ENCODE measurements around the gene CACNA2D2.
A peak's percentile ranks its signal among the peaks of the same experiment; 100 is the strongest.

The CACNA2D2 gene

DNA sequence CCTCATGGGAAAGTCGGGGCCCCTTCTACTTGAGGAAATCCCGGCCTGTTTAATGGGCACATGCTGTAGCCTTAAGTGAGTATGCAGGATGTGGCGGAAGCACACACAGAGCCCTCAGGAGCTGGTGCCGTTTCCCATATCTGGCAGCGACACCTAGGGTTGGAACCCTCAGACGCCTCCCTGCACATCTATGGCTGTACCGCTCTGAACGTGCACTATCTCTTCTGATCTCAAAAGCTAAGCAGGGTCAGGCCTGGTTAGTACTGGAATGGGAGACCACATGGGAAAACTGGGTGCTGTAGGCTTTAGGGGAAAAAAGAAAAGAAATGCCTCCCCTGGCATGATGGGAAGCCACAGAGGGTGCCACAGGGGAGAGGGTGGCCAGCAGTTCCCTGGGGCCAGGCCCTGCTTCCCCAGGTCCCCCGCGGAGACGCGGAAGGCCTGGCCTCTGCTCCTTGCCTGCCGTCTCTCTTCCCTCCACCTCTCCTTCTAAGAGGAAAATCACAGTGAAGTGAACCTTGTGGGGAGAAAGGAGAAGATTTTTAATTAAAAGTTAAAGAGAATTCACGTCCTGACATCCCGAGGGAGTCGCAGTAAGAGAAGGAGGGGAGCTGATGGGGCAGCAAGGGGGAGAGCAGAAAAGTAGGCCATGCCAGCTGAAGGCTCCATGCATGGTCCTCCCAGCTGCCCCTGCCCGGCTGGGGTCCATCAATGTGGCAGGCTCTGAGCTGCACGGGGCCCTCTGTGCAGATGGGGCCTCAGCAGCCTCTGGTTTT is 83.7 kb downstream of the CACNA2D2 start:
- no peak for DNase-seq

DNA sequence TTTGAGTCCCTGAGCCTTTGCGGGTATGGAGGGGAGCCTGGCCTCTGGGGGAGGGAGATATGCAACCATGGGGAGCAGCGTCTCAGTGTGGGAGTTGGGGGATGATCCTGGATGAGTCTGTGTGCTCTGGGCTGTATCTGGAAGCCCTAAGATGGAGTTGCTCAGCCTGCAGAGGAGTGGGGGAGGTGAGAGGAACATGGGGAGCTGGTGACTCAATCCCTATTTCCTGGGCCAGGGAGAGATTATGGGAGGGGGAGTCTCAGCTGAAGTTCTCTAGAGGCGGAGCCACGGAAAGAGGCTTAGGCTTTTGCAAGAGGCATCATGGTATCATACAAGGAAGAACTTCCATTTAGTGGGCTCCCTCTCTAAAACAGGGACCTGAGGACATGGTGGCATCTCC is 84.6 kb downstream of the CACNA2D2 start:
- DNase-seq, result peak; percentile 45

DNA sequence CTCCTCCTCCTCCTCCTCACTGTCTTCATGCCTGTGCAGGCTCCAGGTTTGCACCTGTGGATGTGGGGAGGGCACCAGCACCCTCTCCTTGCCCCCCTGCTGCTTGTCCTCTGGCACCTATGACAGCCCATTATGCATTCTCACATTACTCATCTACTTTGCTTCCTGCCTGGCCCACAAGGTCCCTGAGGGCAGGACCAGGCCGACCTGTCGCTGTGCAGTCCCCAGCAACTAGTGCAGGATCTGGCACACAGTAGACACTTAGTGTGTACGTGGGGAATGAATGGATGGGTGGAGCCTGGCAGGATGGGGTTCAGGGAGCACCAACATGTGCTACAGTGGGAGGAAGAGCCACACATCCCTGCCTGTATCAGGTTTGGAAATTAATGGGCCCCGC is 85.8 kb downstream of the CACNA2D2 start:
- no peak for DNase-seq

DNA sequence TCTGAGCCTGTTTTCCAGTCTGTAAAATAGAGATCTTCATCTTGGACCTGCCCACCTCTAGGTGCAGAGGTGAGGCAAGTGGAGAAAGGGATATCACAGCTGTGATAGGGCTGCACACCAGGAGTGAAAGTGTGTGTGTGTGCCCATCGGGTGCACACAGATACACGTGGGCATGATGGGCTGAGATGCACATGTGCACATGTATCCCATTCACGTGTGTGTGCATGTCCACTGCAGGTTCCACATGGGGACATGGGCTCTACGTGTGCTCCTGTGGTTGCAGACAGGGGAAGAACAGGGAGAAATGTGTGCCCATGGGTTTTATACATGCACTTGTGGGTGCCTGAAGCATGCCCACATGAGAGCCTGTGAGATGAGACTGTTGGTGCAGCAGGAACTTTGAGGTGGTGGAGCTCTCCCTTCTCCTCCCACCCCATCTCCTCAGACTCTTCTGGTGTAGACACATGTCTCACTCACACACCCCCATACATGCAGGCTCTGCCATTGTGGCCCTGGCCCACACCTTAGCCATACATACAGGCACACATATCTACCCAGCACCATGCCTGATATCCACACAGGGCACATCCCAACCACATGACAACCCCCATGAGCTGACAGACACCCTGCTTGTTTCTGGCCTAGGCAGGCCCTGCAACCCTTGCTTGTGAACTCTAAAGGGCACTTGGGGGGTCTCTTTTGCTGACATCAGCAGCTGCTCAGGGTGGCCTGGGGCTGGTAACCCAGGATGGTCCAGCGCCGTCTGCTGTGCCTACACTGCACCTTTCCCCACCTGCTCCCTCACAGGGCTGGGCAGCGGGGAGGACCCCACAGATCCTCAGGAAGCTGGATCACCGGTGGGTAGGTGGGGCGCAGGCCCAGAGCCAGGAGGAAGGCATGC is 86.4 kb downstream of the CACNA2D2 start:
- DNase-seq, result no peak

DNA sequence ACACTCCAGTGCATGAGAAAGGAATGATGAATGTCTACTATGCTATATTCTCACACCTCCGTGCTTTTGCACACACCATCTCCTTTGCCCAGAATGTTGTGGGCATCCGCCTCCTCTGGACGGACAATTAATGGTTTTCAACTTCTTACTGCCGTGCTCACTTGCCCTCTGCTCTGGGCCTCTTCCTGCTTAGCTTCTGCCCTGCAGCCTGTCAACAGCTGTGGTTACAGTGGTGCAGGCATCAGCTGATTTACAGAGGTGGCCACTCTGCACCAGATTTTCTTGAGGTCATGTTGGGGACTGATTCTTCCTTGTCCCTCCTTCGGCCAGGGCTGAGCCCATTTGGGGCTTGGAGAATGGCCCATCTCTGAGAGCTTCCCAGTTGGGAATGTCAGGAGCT is 87.6 kb downstream of the CACNA2D2 start:
- no peak for DNase-seq

DNA sequence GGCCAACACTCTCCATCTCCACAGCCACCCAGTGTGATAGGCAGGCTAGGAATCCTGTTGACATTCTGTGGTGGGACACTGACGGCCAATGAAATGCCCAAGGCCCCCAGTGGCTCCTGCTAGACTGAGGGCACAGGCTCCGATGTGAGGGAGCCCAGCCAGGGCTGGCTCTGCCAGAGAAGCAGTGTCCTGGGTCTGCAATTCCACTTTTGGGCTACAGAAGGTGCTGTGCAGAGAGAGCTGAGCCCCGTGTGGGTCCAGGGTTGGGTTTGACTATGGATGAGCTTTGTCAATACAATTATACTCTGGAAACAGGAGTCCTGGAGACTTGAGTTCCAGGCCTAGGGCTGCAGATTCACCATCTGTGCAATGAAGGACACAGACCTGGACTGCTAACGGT is 88.4 kb downstream of the CACNA2D2 start:
- DNase-seq, result no peak

DNA sequence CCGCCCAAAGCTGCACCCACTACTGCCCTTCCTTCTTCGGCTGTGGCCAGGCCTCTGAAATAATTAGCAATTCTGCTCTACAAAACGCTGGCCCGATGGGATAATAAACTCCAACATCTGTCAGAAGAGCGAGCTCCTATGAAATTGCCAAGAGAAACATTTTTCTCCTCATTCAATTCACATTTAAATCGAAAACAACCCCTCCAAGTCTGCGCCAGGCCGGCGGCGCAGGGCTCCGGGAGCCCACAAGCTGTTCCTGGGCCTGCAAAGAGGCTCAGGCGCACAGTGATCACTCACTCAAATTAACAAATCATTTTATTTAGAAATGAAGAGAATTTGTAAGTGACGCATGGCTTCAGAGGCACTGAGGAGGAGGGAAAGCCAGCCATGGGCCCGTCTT is 88.8 kb downstream of the CACNA2D2 start:
- no peak for DNase-seq

DNA sequence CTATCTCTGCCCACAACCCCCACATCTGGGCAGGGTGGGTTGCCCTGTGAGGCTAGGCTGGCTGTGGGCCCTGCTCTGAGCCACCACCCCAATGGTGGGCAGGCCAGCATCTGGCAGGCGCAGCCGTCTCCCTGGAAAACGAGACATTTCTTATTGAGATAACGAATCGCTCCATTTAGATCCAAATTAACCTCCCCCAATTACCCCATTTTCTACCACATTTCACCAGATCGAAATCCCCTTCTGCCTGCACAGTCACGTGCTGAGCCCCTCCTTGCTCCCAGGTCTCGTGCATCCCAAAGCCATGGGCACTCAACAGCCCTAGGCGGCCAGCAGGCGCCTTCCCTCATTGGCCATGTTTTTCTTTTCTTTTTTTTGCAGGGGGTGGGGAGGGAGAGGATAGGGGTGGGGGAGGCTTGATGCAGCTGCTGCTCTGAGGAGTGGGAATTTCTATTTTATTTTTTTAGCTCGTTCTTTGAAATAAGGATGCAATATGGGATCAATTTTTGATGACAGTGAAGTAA is 91.1 kb downstream of the CACNA2D2 start:
- DNase-seq, result no peak

DNA sequence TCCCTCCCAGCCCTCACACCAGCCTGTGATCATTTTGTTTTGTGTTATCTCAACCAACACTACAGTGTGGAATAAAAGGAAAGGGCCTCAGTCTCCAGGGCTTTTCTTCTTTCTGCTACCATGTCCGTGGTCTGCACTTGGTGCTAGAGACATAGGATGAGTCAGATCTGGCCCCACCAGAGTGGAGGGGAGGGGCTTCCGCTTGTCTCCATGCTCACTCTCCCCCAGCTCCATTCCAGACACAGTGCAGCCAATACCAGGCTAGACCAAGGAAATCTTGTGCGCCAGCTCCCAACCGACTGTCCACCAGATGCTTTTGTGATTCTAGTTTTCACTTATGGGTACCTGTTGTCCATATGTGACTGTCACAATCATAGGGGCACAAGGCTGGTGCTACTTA is 92.2 kb downstream of the CACNA2D2 start:
- no peak for DNase-seq

DNA sequence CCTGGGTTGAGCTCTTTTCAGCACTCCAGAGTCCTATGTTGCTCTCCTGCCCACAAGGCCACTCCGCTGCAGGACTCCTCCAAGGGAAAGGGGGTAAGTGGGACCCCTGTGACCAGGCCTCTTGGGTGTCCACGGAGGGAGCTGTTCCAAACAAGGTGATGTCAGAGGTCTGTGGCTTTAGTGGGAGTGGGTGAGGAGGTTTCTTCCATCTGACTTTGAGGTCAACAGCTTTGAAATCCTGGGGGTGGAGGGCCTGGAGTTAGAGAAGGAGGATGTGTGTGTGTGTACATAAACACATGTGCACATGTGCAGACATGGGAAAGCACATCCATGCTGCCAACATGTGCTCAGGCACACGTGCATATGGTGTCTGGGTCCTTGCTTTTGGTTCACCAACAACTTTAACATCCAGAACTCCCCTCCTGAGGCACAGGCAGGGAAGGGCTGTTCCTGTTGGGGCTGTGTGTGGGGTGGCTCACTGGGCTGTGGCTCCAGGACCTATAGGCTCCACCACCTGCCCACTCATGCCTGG is 92.8 kb downstream of the CACNA2D2 start:
- no peak for DNase-seq

DNA sequence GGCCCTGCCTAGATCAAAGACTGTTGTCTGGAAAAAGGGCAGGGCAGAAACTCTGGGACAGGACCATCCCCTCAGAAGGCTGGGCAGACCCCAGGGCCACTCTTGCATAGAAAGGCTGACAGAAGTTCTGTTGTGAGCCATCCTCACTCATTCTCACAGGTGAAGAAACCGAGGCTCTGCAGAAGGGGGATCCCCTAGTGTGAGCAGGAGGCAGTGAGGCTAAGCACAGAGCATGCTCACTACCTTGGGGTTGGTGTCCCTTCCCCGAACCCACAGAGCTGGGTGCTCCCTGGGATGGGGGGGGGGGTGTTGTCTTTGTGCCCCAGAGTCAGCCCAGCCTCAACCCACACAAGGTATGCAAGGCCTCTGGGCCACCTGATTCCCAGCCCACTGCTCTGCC is 93.2 kb downstream of the CACNA2D2 start:
- DNase-seq, result no peak

DNA sequence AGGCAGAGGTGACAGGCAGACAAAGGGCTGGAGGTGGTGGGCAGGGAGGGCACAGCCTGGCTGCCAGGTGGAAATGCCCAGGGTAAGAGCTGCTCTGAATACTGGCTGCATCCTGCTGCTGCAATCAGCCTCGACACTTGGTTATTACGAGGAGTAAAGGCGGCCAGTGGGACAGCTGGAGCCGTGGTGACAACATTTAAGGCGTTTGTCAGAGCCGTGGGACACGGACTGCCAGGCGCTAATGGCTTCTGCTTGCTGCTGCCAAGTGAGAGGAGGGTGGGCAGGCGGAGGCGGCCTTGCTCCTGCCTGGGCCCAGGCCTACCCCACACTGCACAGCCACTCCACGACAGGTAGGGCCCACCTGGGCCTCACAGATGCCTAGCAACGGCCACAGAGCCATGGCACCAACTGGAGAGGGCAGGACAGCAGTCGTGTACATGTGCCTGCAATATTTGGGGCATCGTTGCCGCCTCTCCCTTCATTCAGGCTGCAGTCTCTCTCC is 94.9 kb downstream of the CACNA2D2 start:
- no peak for DNase-seq

DNA sequence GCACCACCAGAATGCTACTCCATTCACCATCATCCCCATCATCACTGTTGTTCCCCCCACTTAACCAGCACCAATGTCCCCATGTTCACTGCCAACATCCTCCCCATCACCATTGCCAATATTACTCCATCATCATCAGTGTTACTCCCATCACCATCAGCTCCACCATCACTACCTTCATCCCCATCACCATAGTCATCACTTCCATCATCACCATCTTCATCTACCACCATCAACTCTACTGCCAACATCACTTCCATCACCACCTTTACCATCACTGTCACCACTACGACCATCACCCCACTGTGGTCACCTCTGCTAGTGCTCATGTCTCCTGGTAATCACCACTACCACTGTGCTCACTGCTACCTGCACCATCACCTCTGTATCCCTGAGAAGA is 96.9 kb downstream of the CACNA2D2 start:
- no peak for DNase-seq

DNA sequence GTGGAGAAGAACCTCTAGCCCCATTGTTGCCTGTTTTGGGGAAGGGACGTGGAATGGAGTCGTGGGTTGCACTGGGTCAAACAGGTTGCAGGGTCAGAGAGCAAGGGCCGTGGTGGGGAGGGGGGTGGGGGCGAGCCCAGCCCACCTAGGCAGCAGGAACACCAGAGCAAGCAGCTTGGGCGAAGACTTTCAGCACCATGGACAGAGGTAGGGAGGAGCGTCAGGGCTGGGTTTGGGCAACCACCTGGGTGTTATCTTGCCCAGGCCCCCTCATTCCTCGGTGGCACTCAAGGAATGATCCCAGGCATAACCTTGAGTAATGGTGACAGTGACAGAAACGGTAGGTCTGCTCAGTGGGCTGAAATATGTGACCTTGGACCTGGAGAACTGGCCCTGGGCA is 98.2 kb downstream of the CACNA2D2 start:
- no peak for DNase-seq

DNA sequence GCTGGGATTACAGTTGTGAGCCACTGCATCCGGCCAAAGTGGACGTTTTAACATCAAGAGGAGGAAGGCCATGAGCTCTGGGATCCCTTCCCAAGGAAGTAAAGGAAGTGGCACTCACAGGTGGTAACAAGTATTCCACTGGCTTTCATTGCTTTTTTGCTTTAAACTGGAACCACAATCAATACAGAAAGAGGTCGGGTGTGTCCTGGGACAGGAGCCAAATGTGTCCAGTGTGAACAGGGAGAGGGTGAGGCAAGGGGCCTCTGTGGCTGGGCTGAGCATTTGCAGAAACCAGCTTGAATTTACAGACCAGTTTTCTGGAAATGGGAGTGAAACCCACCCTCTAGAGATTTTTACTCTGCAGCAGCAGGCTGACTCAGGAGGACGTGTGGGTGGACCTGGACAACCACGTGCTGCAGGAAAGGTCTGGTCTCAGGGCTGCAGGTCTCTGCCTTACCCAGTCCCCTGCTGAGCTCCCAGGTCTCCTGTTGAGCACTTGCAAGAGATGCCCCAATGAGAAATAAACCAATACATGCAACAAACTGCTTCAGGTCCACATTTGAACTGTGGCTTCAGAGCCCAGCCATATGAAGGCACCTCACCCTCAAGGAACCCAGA is 101.3 kb downstream of the CACNA2D2 start:
- DNase-seq, result no peak

DNA sequence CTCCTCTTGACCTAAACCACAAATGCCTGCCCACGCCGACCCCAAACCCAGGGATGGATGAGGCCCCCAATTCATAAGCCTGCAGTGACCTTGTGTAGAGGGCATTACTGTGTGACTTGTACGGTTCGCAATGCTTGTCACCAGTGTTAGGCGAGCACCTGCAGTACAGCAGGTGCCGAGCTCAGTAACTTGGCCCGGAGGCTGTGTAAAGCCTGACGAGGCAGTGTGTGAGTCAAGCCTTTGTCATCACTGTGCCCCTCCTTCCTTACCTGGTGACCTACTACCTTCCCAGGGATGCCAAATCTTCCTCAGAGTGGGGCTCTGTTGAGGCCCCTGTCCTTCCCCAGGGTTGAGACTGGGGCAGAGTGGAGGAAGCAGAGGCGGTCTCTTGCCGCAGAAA is 106.9 kb downstream of the CACNA2D2 start:
- DNase-seq, result no peak

DNA sequence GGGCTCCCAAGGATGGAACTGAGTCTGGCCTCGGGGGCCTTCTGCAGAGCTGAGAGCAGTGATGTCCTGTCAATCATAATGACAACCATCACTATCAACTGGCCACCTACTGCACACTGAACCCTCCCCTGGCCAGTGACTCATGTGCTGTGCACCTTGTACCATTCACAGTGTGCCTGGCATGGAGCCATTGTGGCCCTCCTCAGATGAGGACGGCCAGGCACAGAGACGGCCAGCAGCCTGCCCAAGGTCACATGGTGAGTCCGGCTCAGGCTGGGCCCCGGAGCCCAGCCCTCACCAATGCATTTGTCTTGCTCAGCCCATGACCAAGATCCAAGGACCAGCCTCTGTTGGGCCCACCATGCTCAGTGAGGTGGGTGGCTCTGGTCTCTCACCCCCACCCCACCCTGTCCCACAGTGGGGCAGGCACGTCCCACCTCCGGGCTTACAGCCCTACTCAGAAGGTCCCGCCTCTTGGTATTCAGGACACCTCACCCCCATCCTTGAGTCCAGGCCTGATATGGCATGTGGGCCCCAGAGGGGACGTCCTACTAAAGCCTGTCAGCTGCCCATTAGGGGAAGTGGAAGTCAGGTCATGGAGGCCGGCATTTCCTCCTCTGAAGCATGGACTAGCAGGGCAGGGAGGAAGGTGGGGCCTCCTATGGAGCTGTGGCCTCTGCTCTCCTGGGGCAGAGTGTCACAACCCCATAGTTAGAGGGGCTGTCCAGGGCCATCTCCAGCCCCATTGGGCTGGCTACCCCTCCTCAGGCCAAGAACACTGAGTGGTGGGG is 108.2 kb downstream of the CACNA2D2 start:
- no peak for DNase-seq

DNA sequence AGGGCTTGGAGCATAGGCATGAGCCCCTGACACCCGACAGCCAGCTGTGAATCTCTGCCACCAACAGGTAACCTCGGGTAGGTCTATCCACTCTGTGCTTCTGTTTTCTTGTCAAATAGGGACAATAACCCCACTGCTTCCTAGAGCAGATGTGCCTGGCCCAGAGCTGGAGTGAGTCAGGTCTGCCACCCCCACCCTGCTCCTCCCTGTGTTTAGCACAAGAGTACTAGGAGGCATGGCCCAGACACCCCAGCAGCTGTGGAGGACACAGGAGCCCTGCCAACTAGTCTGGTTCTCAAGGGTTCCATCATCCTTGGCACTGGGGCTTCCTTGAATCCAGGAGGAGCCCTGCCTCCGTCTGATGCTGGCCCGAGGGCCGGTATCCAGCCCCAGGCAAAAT is 110.4 kb downstream of the CACNA2D2 start:
- no peak for DNase-seq

DNA sequence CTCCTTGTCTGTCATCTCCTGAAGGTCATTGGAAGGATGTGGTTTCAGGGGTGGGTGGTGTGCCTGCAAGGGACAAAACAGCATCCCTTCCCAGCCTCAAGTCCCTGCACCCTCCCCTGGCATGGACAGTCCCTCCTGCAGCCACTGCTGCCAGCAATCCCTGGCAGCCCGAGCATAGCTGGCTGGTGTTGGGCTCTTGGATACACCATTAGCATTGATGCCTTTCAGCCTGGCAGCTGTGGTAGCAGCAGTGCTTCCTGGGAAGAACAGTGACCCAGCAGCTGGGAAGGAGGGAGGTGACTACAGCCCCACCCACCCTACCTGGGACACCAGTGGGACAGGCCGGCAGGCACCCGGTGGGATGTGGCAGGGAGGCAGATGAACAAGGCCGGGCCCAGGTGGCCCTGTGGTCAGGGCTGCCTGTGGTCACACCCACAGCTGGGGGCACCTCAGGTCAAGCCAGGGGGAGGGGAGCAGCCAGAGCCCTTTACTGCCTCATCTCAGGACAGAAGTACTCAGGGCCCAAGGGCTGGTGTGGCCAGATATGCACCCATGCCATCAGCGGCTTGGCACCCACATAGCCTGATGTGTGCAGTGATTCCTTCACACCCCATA is 111.2 kb downstream of the CACNA2D2 start:
- DNase-seq, result no peak

DNA sequence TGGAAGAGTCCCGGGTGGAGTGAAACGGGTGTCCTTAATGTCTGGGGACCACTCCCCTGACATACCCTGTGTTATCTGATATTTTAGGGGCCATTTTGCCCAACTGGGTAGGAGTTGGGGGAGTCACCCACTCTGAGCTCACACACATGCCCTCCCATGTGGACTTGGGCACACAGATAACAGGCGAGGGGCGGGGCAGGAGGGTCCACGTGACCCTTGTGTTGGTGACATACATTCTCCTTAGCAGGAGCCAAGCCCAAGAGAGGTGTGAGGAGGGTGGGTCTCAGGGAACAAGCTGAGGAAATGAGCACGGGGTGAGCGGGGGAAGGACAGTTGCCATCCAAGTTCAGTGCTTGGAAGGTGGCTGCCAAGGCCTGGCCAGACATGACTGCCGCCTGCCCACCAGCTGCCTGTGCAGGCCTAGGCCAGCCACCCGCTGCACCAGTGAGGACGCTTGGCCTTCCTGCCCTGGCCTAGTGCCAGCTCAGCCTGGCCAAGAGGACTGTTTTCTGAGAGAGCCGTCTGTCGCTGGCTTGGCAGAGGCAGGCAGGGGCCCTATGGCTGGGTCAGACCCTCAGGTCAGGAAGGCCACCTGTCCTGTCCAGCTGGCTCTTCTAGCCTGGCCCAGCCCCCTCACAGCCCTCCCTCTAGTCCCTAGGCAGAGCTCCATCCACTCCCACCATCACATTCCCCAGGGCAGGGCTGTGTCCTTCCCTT is 112.8 kb downstream of the CACNA2D2 start:
- no peak for DNase-seq

DNA sequence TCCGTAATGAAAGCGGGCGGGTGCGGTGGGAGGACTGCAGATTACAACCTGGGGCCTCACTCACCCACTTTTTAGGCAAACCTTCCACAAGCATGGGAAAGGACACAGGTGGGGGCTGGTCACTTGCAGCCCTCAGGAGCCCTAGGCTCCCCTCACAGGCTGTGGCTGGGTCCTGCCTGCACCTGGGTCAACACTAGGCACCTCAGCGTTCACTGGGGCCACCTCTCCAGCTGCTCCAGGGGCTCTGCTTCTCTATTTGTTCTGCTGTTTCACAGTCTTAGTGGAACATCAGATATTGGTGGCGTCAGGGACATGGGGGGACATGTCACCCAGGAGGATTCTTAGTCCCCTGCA is 114.0 kb downstream of the CACNA2D2 start:
- no peak for DNase-seq
